GM18517 (cell line): ENCODE measurements around the gene FBXL13.
A peak's percentile ranks its signal among the peaks of the same experiment; 100 is the strongest.
"Not testable (repeated sequence)": the region's sequence is repeated elsewhere in the genome, so short reads cannot be mapped to it uniquely, and the experiment has no call there.

ENCODE experiments used
- ATAC-seq: cut with Tn5 transposase; IDR thresholded peaks from one replicate; pipeline ENCODE4 v1.9.1; 2021; ENCODE audit warnings: mild to moderate bottlenecking, moderate library complexity; ENCODE audit not compliant: unreplicated experiment

The FBXL13 gene

GRCh38 chr7:102908676-102909075 is 165.9 kb downstream of the FBXL13 start:
- no peak for ATAC-seq

GRCh38 chr7:102903576-102903975 is 171.0 kb downstream of the FBXL13 start:
- not testable (repeated sequence) for ATAC-seq

- not testable (repeated sequence) for ATAC-seq
These were observed 172.5 kb downstream of the FBXL13 start for GRCh38 chr7:102902052-102902451.

GRCh38 chr7:102898532-102898859 is 176.1 kb downstream of the FBXL13 start:
- no peak for ATAC-seq

GRCh38 chr7:102897856-102898531 is 176.6 kb downstream of the FBXL13 start:
- ATAC-seq: no peak

GRCh38 chr7:102897211-102897631 is 177.4 kb downstream of the FBXL13 start:
- ATAC-seq: no peak

DNA sequence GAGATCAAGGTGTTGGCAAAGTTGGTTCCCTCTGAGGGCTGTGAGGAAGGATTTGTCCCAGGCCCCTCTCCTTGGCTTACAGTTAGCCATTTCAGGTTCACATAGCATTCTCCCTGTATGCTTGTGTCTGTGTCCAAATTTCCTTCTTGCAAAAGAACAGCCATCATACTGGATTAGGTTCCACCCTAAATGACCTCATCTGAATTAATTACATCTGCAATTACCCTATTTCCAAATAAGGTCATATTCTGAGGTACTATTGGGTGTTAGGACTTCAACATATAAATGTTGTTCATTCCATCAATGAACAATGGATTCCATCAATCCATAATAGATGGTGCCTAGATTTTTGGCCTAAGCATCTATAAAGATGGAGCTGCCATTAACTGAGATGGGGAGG is 178.0 kb downstream of the FBXL13 start:
- ATAC-seq: no peak

- ATAC-seq: no peak
These were observed 179.0 kb downstream of the FBXL13 start for GRCh38 chr7:102895602-102896001.

DNA sequence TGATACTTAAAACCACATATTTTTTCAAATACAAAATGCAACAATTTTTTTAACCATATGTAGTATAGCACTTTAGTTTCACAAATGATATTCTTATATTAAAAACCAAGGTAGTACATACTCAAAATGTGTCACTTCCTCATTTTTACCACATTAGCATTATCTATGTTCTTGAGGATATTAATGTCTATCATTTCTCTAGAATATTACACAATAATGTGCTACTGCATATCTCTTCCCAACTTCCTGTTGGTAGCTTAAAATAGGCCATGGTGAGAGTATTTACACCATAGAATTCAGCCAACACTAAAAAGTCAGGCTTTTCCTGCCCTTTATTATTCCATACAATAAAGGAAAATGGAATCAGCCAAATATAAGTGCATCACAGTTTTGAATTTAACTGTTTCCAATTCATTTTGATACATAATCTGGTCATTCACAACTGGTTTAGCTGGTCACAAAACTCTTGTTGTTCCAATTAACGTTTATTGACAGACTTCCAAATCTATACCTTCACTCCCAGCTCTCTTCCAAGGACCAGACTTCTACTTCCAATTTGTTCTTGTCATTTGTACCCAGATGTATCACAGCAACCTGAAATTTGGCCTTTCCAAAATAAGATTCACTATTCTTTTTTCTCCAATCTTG is 181.8 kb downstream of the FBXL13 start:
- ATAC-seq: no peak

DNA sequence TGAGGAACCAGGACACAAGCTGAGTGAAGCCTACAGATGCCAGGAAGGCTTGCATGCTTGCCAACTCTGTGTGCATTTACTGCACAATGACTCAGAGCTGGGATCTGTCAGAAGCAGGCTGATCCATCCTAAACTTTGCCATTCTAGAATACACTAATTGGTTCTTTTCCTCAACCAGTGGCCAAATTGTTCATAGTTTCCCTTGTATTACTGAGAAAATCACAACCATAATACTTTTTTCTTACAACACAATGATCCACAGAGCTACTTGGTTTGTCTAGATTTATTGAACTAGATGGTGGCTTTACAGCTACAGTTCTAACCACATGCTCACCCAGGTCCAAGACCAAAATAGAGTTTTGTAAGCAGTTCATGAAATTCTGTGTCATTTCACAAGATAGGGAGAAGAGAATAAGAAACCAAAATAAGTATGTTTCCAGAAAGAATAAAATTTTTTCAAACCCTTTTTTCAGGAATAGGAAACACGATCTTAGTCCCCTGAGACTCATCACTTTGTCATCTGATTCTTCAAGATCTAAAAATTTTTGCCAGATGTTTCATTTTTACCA is 182.8 kb downstream of the FBXL13 start:
- no peak for ATAC-seq

DNA sequence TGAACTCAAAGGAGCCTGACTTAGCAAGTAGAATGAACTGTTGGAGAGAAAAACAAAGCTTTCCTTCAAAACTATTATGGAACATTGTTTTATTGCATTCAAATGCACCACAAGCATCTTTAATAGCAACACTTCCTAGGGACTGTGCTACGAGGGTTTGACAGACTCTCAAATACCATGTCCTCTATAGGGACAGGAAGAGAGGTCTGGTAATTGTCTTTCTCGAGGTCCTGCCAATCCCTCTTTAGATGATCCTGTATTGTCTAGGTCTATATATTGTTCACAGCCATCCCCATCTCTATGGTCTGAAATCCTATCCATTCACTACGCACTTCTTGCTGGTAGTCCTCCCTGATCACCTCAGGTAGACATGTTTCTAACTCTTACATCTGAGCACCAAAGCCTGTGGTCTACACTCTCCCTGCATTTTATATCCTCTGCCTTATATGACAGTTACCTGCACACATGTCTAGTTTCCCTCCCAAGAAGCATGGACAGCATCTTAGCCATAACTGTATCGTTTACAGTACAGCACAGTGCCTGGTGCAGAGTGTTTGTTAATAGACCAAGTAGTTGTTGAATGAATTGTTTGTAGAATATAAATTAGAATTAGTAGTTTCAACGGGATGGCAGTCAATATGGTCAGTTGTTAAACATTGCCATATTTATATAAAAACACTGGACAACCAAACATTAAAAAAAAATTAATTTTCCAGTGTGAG is 183.5 kb downstream of the FBXL13 start:
- no peak for ATAC-seq

- no peak for ATAC-seq
These were observed 184.2 kb downstream of the FBXL13 start for GRCh38 chr7:102890292-102890970.

DNA sequence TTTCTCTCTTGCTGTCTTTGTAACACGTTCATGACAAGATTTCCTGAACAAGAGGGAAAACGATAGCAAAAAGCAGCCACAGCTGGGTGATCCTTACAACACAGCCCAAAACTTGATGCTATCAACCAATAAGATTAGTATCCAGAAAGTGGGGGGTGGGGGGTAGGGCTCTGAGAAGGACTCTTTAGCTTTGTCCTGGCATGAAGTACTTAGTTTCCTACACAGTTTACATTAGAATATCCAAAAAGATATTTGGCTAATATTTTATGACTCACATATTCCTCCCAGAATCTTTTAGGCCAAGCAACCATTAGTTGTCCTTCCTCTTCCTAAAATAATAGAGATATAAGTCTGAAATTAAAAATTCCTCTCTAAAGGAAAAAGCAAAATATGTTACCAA is 184.7 kb downstream of the FBXL13 start:
- ATAC-seq: no peak

GRCh38 chr7:102888561-102889233 is 185.9 kb downstream of the FBXL13 start:
- no peak for ATAC-seq

DNA sequence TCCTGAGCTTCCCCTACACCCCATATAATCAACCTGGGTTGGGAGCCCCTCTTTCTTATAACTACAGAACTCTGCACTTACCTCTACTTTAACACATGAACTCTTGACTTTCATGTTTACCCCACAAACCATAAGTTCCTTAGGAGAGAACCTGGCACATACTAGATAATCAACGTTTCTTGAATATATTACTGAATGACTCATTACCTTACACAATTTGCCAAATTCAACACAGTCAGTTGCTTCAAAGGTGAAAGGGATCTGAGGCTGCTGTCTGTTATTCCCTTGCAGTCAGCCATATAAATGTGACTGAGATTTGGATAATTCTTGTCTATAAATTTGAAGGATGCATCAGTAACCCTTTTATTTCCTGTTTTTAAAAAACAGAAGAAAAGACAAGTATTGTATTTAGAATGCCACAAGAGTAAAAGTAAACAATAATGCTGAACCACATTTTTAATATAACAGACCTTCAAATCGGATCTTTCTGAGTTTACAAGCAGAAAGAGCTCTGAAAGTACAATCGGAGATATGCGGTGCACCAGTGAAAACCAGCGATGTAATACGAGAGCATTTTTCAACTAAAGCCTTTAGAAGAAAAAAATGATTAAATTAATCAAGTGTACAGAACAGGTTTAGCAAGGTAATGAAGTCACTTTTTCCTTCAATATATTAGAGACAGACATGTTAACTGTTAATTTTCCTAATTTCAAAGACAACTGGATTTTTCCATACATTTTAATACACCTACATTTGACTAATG is 191.3 kb downstream of the FBXL13 start:
- ATAC-seq: no peak

- ATAC-seq: no peak
These were observed 198.8 kb downstream of the FBXL13 start for GRCh38 chr7:102875700-102876295.

- no peak for ATAC-seq
These were observed 199.6 kb downstream of the FBXL13 start for GRCh38 chr7:102874966-102875365.

- ATAC-seq: peak; percentile 100
These were observed 200.3 kb downstream of the FBXL13 start for GRCh38 chr7:102874166-102874829.
